K562 (cell line): ENCODE data around the gene LZTS2. TPM values are rescaled to one million over a fixed set of nuclear protein-coding genes. Genes with fewer than 3 reads are reported as not detected.

Experiments
- BHLHE40 ChIP-seq: IDR thresholded peaks from 2 replicates; pipeline ENCODE4 v1.6.1; 2011; ENCODE audit warnings: low read length, improper control_type of control experiment
- E2F1 ChIP-seq: sonication (generic); formaldehyde crosslinking; IDR thresholded peaks from 2 replicates; pipeline ENCODE4 v1.8.1; 2023; ENCODE audit warnings: mild to moderate bottlenecking, missing genetic modification reagents, moderate library complexity
- KLF1 ChIP-seq: fragments of 450-650 bp; IDR thresholded peaks from 2 replicates; pipeline ENCODE4 v1.6.1; 2016; ENCODE audit warnings: missing genetic modification characterization, missing compliant biosample characterization
- MAZ ChIP-seq, 2 experiments: fragments of 450-650 bp in 1 of 2; sonication (generic) in 1 of 2; formaldehyde crosslinking; IDR thresholded peaks in 1 of 2; conservative IDR thresholded peaks in 1 of 2; 2 replicates each; pipeline versions ENCODE4 v1.4.0 to v1.5.0; 2020; ENCODE audit warnings: mild to moderate bottlenecking in 1 of 2, missing genetic modification reagents in 1 of 2
- REST ChIP-seq, 2 experiments: fragments of 450-650 bp; formaldehyde crosslinking in 1 of 2; IDR thresholded peaks; 2 replicates each; pipeline versions ENCODE4 v1.4.0 to v1.6.1; 2014 to 2020; ENCODE audit warnings: mild to moderate bottlenecking in 2 of 2, borderline replicate concordance in 1 of 2, low read depth in 1 of 2
- ZNF408 ChIP-seq: fragments of 250-450 bp; sonication (Bioruptor Pico); IDR thresholded peaks from 2 replicates; pipeline ENCODE4 v1.4.0; 2020; ENCODE audit warnings: low read depth, mild to moderate bottlenecking, moderate library complexity
- polyA plus RNA-seq, 8 experiments: library from polyadenylated mRNA; depleted of rRNA in 4 of 8; stranded (reverse) in 5 of 8; unstranded in 3 of 8; fragments of >200 nt; fragmentation: Nextera tagmentation in 2 of 8; fragmentation: Illumina TruSeq in 1 of 8; extraction: Ambion mirVana in 2 of 8; extraction: Trizol in 1 of 8; gene quantifications; 2 replicates each; pipeline versions ENCODE4 v1.2.1 to v1.2.3, GENCODE V29; 2011 to 2014; ENCODE audit warnings: inconsistent platforms in 1 of 8, missing spikeins in 1 of 8
- total RNA-seq, 7 experiments: library from RNA; depleted of rRNA in 6 of 7; stranded (reverse); fragments of >200 nt in 6 of 7; fragmentation: Illumina TruSeq in 2 of 7; extraction: Trizol in 2 of 7; gene quantifications; 2 replicates each; pipeline versions ENCODE4 v1.2.1 to v1.2.3, GENCODE V29; 2011 to 2021; ENCODE audit warnings: low replicate concordance in 1 of 7
- TF ChIP-seq, protein P1 (sequence below): fragments of 250-450 bp; sonication (Bioruptor Pico); IDR thresholded peaks from 2 replicates; pipeline ENCODE4 v1.5.0; 2020; ENCODE audit warnings: mild to moderate bottlenecking, borderline replicate concordance
- TF ChIP-seq, protein P2 (sequence below): fragments of 450-650 bp; formaldehyde crosslinking; IDR thresholded peaks from 2 replicates; pipeline ENCODE4 v1.4.0; 2020; ENCODE audit warnings: mild to moderate bottlenecking, moderate library complexity
- TF ChIP-seq, protein P3 (sequence below): fragments of 450-650 bp; IDR thresholded peaks from 2 replicates; pipeline ENCODE4 v1.7.1; 2018; ENCODE audit warnings: mild to moderate bottlenecking, low read depth; ENCODE audit not compliant: partially characterized antibody

The LZTS2 gene
- total and polyA plus RNA-seq, 9 of the 15 experiments (the other 6 are each of a cell fraction or from before 2014, with no cell fraction given): 0.23 to 42.5 (median 14.7) TPM

DNA sequence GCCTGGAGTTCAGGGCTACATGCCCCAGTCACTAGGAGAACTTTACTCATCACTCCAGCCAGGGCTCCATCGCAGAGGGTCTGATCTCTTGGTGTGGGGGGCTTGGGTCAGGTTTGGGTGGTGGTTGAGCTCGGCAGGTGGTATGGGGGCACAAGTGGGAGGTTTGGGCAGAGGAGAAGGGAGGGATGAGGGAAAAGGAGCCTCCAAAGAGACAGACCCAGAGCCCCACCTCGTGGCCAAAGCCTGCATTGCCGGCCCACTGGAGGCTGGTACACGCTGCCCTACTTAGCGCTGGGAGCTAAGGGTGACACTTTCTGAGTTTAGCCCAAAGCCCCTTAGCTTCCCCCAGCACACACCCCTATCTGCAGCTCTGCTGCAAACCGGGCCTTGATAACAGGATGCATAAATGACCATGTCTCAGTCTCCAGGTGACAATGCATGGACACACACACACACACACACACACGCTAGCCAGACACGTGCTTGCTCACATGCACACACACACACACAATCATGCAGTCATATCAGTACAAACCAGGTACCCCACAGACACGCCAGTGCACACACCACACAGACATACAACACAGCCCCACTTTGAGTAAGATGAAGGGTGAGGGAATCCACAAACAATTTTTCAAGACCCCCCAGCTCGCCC lies 14.7 kb downstream of the LZTS2 start (continued):
- TF ChIP-seq, protein P1, sequence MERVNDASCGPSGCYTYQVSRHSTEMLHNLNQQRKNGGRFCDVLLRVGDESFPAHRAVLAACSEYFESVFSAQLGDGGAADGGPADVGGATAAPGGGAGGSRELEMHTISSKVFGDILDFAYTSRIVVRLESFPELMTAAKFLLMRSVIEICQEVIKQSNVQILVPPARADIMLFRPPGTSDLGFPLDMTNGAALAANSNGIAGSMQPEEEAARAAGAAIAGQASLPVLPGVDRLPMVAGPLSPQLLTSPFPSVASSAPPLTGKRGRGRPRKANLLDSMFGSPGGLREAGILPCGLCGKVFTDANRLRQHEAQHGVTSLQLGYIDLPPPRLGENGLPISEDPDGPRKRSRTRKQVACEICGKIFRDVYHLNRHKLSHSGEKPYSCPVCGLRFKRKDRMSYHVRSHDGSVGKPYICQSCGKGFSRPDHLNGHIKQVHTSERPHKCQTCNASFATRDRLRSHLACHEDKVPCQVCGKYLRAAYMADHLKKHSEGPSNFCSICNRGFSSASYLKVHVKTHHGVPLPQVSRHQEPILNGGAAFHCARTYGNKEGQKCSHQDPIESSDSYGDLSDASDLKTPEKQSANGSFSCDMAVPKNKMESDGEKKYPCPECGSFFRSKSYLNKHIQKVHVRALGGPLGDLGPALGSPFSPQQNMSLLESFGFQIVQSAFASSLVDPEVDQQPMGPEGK (CRISPR knock-in tag): no peak
- TF ChIP-seq ZNF408: no peak
- TF ChIP-seq, protein P2, sequence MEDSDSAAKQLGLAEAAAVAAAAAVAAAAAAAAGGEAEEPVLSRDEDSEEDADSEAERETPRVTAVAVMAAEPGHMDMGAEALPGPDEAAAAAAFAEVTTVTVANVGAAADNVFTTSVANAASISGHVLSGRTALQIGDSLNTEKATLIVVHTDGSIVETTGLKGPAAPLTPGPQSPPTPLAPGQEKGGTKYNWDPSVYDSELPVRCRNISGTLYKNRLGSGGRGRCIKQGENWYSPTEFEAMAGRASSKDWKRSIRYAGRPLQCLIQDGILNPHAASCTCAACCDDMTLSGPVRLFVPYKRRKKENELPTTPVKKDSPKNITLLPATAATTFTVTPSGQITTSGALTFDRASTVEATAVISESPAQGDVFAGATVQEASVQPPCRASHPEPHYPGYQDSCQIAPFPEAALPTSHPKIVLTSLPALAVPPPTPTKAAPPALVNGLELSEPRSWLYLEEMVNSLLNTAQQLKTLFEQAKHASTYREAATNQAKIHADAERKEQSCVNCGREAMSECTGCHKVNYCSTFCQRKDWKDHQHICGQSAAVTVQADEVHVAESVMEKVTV: peak; percentile 52; the same call in 1 of the 2 replicates
- TF ChIP-seq, protein P3, sequence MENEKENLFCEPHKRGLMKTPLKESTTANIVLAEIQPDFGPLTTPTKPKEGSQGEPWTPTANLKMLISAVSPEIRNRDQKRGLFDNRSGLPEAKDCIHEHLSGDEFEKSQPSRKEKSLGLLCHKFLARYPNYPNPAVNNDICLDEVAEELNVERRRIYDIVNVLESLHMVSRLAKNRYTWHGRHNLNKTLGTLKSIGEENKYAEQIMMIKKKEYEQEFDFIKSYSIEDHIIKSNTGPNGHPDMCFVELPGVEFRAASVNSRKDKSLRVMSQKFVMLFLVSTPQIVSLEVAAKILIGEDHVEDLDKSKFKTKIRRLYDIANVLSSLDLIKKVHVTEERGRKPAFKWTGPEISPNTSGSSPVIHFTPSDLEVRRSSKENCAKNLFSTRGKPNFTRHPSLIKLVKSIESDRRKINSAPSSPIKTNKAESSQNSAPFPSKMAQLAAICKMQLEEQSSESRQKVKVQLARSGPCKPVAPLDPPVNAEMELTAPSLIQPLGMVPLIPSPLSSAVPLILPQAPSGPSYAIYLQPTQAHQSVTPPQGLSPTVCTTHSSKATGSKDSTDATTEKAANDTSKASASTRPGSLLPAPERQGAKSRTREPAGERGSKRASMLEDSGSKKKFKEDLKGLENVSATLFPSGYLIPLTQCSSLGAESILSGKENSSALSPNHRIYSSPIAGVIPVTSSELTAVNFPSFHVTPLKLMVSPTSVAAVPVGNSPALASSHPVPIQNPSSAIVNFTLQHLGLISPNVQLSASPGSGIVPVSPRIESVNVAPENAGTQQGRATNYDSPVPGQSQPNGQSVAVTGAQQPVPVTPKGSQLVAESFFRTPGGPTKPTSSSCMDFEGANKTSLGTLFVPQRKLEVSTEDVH: no peak
- TF ChIP-seq BHLHE40: 0 out of 2 replicates have a peak, but pooled peaks have one; percentile 5
- TF ChIP-seq E2F1: no peak
- TF ChIP-seq MAZ (CRISPR knock-in tag; conservative IDR thresholded peaks at IDR 0.05 in 1 of 2, IDR thresholded peaks at IDR 0.05 in 1 of 2): 0 out of 4 replicates have a peak, but pooled peaks of 1 of the 2 experiments have one; percentile 19
- TF ChIP-seq REST (IDR thresholded peaks at IDR 0.05; ENCODE audit: borderline replicate concordance): peak; percentile 53; the same call in 1 of the 2 replicates
- no peak for TF ChIP-seq REST (CRISPR knock-in tag; IDR thresholded peaks at IDR 0.05; ENCODE audit: low read depth)
- no peak for TF ChIP-seq KLF1
